Measurements from ENCODE around the gene SMPD2.

Gene SMPD2

DNA sequence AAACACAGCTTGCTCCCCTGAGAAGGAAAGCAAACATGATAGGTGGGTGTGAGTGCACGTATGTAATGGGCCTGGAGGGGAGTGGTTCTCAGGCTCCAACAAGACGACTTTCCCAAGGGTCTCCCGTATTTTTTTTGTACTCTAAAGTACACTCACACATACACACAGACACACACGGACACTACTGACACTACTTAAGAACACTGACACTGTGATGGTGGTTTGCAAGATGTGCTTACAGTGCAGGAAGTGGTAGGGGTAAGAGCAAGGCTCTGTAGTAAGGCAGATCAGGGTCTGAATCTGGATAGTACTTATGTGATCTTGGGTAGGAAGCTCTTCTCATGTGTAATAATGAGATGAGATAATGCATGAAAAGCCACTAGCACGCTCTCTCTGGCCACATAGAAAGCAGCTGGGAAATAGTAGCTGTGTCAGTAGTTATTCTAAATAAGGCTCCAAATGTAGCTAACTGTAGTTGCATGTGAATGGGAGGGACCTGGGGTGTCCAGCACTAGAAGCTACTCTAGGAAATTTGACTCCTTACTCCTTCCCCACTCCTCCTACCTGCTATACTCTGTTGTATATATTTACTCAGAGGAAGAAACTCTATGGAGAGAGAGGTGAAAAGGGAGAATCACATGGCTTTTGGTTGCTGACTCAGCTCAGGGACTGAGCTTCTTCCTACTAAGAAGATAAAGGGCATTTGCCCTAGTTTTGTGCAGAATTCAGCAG lies 50.8 kb downstream of the SMPD2 start:
- no peak for DNase-seq (ENCODE audit: insufficient read length, low spot score)
- TF ChIP-seq POLR2AphosphoS5 (IDR thresholded peaks at IDR 0.05; ENCODE audit: low read depth, low read length): 0 out of 2 replicates have a peak, but pooled peaks have one; percentile 28
- no peak for TF ChIP-seq PAX5 (IDR thresholded peaks at IDR 0.05; ENCODE audit: insufficient read depth, low read length, severe bottlenecking)
- TF ChIP-seq POLR2A (IDR thresholded peaks at IDR 0.05; ENCODE audit: low read depth, low read length): peak; percentile 51; the same call in 1 of the 2 replicates
- peak; percentile 91 for FAIRE-seq

Data from GM12891 (cell line).